WTC11 (cell line): Measurements from ENCODE around the gene TRIM25. TPM values are rescaled to one million over a fixed set of nuclear protein-coding genes. Genes with fewer than 3 reads are reported as not detected.

Experiments
- ATAC-seq: fragments of 200-7000 bp; cut with Tn5 transposase; 2 replicates; pipeline ENCODE4 v1.10.0; 2021; ENCODE audit warnings: mild to moderate bottlenecking, moderate library complexity
- CTCF ChIA-PET: fragments of 300-600 bp; sonication (Branson Sonifier 250); formaldehyde crosslinking; loops from one replicate; lab custom pipeline; 2021; ENCODE audit warnings: antibody characterized with exemption; lab: Charles Lee
- POLR2A ChIA-PET: fragments of 350-600 bp; sonication (Branson Sonifier 250); formaldehyde crosslinking; loops from one replicate; lab custom pipeline; 2021; ENCODE audit warnings: antibody characterized with exemption; lab: Charles Lee
- DNase-seq: peaks from one replicate; pipeline ENCODE4 v3.0.0; 2021; ENCODE audit warnings: low spot score
- H3K27ac Mint-ChIP-seq: 2 replicates; pipeline ENCODE4 v1.8.0; 2021; ENCODE audit warnings: mixed read lengths
- H3K27me3 Mint-ChIP-seq: 2 replicates; pipeline ENCODE4 v1.8.0; 2021; ENCODE audit warnings: low read depth, mild to moderate bottlenecking, moderate library complexity, mixed read lengths
- H3K36me3 Mint-ChIP-seq: 2 replicates; pipeline ENCODE4 v1.8.0; 2021; ENCODE audit warnings: mixed read lengths
- H3K4me1 Mint-ChIP-seq: 2 replicates; pipeline ENCODE4 v1.8.0; 2022; ENCODE audit warnings: mixed read lengths
- H3K4me3 Mint-ChIP-seq: 2 replicates; pipeline ENCODE4 v1.8.0; 2021; ENCODE audit warnings: mild to moderate bottlenecking, moderate library complexity, mixed read lengths
- H3K9me3 Mint-ChIP-seq: 2 replicates; pipeline ENCODE4 v1.8.0; 2021; ENCODE audit warnings: mixed read lengths
- ATF1 ChIP-seq: sonication (generic); formaldehyde crosslinking; IDR thresholded peaks from 2 replicates; pipeline ENCODE4 v1.8.1; 2023; ENCODE audit warnings: mild to moderate bottlenecking, moderate library complexity, missing genetic modification reagents
- CREB1 ChIP-seq: sonication (generic); formaldehyde crosslinking; IDR thresholded peaks from 2 replicates; pipeline ENCODE4 v1.8.0; 2023; ENCODE audit warnings: mild to moderate bottlenecking, missing genetic modification reagents
- EMX1 ChIP-seq: fragments of 250-450 bp; sonication (Bioruptor Pico); IDR thresholded peaks from 2 replicates; pipeline ENCODE4 v1.8.0; 2021; ENCODE audit warnings: mild to moderate bottlenecking
- ETV6 ChIP-seq: sonication (generic); formaldehyde crosslinking; IDR thresholded peaks from 2 replicates; pipeline ENCODE4 v1.8.1; 2022; ENCODE audit warnings: mild to moderate bottlenecking, missing genetic modification reagents
- FOXJ3 ChIP-seq: sonication (generic); formaldehyde crosslinking; IDR thresholded peaks from 2 replicates; pipeline ENCODE4 v1.9.0; 2021; ENCODE audit warnings: missing genetic modification reagents, mild to moderate bottlenecking, borderline replicate concordance
- GABPB1 ChIP-seq: sonication (generic); formaldehyde crosslinking; IDR thresholded peaks from 2 replicates; pipeline ENCODE4 v1.8.1; 2023; ENCODE audit warnings: mild to moderate bottlenecking, missing genetic modification reagents
- JUN ChIP-seq: sonication (generic); formaldehyde crosslinking; IDR thresholded peaks from 2 replicates; pipeline ENCODE4 v1.8.0; 2023; ENCODE audit warnings: mild to moderate bottlenecking, missing genetic modification reagents
- MYBL2 ChIP-seq: sonication (generic); formaldehyde crosslinking; IDR thresholded peaks from 2 replicates; pipeline ENCODE4 v1.8.1; 2023; ENCODE audit warnings: mild to moderate bottlenecking, moderate library complexity, missing genetic modification reagents
- NFYB ChIP-seq: sonication (generic); formaldehyde crosslinking; conservative IDR thresholded peaks from 2 replicates; pipeline ENCODE4 v1.8.0; 2022; ENCODE audit warnings: low read depth, missing genetic modification reagents
- NR1H2 ChIP-seq: sonication (generic); formaldehyde crosslinking; IDR thresholded peaks from 2 replicates; pipeline ENCODE4 v1.9.0; 2021; ENCODE audit warnings: mild to moderate bottlenecking, moderate library complexity, missing genetic modification reagents
- ZNF138 ChIP-seq: sonication (generic); formaldehyde crosslinking; conservative IDR thresholded peaks from 2 replicates; pipeline ENCODE4 v1.8.1; 2022; ENCODE audit warnings: mild to moderate bottlenecking, moderate library complexity, missing genetic modification reagents
- ZNF416 ChIP-seq: fragments of 250-450 bp; sonication (Bioruptor Pico); IDR thresholded peaks from 2 replicates; pipeline ENCODE4 v1.9.0; 2021; ENCODE audit warnings: mild to moderate bottlenecking, inconsistent platforms
- ZNF423 ChIP-seq: fragments of 250-450 bp; sonication (Bioruptor Pico); IDR thresholded peaks from 2 replicates; pipeline ENCODE4 v2.1.2; 2022; ENCODE audit warnings: mild to moderate bottlenecking, moderate library complexity
- total RNA-seq: library from RNA; stranded (reverse); gene quantifications from 3 replicates; pipeline ENCODE4 v1.2.3, GENCODE V29; 2021
- TF ChIP-seq, protein P1 (sequence below): sonication (generic); formaldehyde crosslinking; IDR thresholded peaks from 2 replicates; pipeline ENCODE4 v1.8.0; 2023; ENCODE audit warnings: missing genetic modification reagents, mild to moderate bottlenecking, borderline replicate concordance
- TF ChIP-seq, protein P2 (sequence below): sonication (generic); formaldehyde crosslinking; conservative IDR thresholded peaks from 2 replicates; pipeline ENCODE4 v1.8.1; 2023; ENCODE audit warnings: mild to moderate bottlenecking, low read depth, missing genetic modification reagents, moderate library complexity
- TF ChIP-seq, protein P3 (sequence below): sonication (generic); formaldehyde crosslinking; conservative IDR thresholded peaks from 2 replicates; pipeline ENCODE4 v1.8.1; 2022; ENCODE audit warnings: mild to moderate bottlenecking, missing genetic modification reagents
- TF ChIP-seq, protein P4 (sequence below): fragments of 250-450 bp; sonication (Bioruptor Pico); IDR thresholded peaks from 2 replicates; pipeline ENCODE4 v1.9.0; 2021; ENCODE audit warnings: mild to moderate bottlenecking
- TF ChIP-seq, protein P5 (sequence below): sonication (generic); formaldehyde crosslinking; IDR thresholded peaks from 2 replicates; pipeline ENCODE4 v1.8.0; 2022; ENCODE audit warnings: missing genetic modification reagents
- TF ChIP-seq, protein P6 (sequence below): sonication (generic); formaldehyde crosslinking; IDR thresholded peaks from 2 replicates; pipeline ENCODE4 v1.8.1; 2022; ENCODE audit warnings: low read depth, missing genetic modification reagents, borderline replicate concordance
- TF ChIP-seq, protein P7 (sequence below): sonication (generic); formaldehyde crosslinking; IDR thresholded peaks from 2 replicates; pipeline ENCODE4 v1.8.0; 2023; ENCODE audit warnings: mild to moderate bottlenecking, missing genetic modification reagents

The TRIM25 gene
- total RNA-seq, 1 experiment from 2014 or later, result 49.0 TPM

DNA sequence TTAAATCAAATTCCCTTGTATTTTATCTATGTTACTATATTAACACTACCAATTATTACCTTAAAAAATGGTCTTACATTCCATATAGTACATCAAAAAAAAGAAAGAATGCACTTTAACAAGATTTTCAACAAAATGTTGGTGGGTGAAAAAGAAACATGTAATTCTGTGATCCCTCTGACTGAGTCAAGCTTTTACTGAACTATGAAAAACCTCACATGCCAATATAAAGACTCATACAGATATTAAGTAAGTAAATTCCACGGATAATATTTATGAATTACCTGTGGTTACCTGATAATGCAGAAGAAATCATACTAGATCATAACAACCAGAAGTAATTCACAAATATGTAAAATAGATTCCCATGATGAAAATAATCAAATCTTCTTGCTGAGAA, 34.6 kb upstream of the TRIM25 start:
- CTCF ChIA-PET, result no interaction called here

More for the DNA sequence above, 34.6 kb upstream of the TRIM25 start:
- no peaks in the 10 kb centered on the region for H3K4me1 Mint-ChIP-seq
- no peak for ATAC-seq
- no peaks in the 10 kb centered on the region for H3K27me3 Mint-ChIP-seq
- DNase-seq, result no peak
- TF ChIP-seq, protein P1, sequence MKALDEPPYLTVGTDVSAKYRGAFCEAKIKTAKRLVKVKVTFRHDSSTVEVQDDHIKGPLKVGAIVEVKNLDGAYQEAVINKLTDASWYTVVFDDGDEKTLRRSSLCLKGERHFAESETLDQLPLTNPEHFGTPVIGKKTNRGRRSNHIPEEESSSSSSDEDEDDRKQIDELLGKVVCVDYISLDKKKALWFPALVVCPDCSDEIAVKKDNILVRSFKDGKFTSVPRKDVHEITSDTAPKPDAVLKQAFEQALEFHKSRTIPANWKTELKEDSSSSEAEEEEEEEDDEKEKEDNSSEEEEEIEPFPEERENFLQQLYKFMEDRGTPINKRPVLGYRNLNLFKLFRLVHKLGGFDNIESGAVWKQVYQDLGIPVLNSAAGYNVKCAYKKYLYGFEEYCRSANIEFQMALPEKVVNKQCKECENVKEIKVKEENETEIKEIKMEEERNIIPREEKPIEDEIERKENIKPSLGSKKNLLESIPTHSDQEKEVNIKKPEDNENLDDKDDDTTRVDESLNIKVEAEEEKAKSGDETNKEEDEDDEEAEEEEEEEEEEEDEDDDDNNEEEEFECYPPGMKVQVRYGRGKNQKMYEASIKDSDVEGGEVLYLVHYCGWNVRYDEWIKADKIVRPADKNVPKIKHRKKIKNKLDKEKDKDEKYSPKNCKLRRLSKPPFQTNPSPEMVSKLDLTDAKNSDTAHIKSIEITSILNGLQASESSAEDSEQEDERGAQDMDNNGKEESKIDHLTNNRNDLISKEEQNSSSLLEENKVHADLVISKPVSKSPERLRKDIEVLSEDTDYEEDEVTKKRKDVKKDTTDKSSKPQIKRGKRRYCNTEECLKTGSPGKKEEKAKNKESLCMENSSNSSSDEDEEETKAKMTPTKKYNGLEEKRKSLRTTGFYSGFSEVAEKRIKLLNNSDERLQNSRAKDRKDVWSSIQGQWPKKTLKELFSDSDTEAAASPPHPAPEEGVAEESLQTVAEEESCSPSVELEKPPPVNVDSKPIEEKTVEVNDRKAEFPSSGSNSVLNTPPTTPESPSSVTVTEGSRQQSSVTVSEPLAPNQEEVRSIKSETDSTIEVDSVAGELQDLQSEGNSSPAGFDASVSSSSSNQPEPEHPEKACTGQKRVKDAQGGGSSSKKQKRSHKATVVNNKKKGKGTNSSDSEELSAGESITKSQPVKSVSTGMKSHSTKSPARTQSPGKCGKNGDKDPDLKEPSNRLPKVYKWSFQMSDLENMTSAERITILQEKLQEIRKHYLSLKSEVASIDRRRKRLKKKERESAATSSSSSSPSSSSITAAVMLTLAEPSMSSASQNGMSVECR (CRISPR knock-in tag), result no peak
- TF ChIP-seq, protein P2, sequence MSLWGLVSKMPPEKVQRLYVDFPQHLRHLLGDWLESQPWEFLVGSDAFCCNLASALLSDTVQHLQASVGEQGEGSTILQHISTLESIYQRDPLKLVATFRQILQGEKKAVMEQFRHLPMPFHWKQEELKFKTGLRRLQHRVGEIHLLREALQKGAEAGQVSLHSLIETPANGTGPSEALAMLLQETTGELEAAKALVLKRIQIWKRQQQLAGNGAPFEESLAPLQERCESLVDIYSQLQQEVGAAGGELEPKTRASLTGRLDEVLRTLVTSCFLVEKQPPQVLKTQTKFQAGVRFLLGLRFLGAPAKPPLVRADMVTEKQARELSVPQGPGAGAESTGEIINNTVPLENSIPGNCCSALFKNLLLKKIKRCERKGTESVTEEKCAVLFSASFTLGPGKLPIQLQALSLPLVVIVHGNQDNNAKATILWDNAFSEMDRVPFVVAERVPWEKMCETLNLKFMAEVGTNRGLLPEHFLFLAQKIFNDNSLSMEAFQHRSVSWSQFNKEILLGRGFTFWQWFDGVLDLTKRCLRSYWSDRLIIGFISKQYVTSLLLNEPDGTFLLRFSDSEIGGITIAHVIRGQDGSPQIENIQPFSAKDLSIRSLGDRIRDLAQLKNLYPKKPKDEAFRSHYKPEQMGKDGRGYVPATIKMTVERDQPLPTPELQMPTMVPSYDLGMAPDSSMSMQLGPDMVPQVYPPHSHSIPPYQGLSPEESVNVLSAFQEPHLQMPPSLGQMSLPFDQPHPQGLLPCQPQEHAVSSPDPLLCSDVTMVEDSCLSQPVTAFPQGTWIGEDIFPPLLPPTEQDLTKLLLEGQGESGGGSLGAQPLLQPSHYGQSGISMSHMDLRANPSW (CRISPR knock-in tag), result no peak
- TF ChIP-seq ATF1 (CRISPR knock-in tag) (no peak), CREB1 (CRISPR knock-in tag) (no peak), ZNF416 (CRISPR knock-in tag) (no peak), ZNF138 (CRISPR knock-in tag) (no peak), FOXJ3 (CRISPR knock-in tag) (no peak), MYBL2 (CRISPR knock-in tag) (no peak), ETV6 (no peak), EMX1 (CRISPR knock-in tag) (no peak), ZNF423 (CRISPR knock-in tag) (no peak), GABPB1 (no peak), NFYB (no peak), JUN (CRISPR knock-in tag) (no peak), NR1H2 (CRISPR knock-in tag) (no peak)
- TF ChIP-seq, protein P3, sequence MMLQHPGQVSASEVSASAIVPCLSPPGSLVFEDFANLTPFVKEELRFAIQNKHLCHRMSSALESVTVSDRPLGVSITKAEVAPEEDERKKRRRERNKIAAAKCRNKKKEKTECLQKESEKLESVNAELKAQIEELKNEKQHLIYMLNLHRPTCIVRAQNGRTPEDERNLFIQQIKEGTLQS (CRISPR knock-in tag), result no peak
- TF ChIP-seq, protein P4, sequence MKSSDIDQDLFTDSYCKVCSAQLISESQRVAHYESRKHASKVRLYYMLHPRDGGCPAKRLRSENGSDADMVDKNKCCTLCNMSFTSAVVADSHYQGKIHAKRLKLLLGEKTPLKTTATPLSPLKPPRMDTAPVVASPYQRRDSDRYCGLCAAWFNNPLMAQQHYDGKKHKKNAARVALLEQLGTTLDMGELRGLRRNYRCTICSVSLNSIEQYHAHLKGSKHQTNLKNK (CRISPR knock-in tag), result no peak
- TF ChIP-seq, protein P5, sequence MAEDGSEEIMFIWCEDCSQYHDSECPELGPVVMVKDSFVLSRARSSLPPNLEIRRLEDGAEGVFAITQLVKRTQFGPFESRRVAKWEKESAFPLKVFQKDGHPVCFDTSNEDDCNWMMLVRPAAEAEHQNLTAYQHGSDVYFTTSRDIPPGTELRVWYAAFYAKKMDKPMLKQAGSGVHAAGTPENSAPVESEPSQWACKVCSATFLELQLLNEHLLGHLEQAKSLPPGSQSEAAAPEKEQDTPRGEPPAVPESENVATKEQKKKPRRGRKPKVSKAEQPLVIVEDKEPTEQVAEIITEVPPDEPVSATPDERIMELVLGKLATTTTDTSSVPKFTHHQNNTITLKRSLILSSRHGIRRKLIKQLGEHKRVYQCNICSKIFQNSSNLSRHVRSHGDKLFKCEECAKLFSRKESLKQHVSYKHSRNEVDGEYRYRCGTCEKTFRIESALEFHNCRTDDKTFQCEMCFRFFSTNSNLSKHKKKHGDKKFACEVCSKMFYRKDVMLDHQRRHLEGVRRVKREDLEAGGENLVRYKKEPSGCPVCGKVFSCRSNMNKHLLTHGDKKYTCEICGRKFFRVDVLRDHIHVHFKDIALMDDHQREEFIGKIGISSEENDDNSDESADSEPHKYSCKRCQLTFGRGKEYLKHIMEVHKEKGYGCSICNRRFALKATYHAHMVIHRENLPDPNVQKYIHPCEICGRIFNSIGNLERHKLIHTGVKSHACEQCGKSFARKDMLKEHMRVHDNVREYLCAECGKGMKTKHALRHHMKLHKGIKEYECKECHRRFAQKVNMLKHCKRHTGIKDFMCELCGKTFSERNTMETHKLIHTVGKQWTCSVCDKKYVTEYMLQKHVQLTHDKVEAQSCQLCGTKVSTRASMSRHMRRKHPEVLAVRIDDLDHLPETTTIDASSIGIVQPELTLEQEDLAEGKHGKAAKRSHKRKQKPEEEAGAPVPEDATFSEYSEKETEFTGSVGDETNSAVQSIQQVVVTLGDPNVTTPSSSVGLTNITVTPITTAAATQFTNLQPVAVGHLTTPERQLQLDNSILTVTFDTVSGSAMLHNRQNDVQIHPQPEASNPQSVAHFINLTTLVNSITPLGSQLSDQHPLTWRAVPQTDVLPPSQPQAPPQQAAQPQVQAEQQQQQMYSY (CRISPR knock-in tag), result no peak
- TF ChIP-seq, protein P6, sequence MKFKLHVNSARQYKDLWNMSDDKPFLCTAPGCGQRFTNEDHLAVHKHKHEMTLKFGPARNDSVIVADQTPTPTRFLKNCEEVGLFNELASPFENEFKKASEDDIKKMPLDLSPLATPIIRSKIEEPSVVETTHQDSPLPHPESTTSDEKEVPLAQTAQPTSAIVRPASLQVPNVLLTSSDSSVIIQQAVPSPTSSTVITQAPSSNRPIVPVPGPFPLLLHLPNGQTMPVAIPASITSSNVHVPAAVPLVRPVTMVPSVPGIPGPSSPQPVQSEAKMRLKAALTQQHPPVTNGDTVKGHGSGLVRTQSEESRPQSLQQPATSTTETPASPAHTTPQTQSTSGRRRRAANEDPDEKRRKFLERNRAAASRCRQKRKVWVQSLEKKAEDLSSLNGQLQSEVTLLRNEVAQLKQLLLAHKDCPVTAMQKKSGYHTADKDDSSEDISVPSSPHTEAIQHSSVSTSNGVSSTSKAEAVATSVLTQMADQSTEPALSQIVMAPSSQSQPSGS (CRISPR knock-in tag), result no peak
- TF ChIP-seq, protein P7, sequence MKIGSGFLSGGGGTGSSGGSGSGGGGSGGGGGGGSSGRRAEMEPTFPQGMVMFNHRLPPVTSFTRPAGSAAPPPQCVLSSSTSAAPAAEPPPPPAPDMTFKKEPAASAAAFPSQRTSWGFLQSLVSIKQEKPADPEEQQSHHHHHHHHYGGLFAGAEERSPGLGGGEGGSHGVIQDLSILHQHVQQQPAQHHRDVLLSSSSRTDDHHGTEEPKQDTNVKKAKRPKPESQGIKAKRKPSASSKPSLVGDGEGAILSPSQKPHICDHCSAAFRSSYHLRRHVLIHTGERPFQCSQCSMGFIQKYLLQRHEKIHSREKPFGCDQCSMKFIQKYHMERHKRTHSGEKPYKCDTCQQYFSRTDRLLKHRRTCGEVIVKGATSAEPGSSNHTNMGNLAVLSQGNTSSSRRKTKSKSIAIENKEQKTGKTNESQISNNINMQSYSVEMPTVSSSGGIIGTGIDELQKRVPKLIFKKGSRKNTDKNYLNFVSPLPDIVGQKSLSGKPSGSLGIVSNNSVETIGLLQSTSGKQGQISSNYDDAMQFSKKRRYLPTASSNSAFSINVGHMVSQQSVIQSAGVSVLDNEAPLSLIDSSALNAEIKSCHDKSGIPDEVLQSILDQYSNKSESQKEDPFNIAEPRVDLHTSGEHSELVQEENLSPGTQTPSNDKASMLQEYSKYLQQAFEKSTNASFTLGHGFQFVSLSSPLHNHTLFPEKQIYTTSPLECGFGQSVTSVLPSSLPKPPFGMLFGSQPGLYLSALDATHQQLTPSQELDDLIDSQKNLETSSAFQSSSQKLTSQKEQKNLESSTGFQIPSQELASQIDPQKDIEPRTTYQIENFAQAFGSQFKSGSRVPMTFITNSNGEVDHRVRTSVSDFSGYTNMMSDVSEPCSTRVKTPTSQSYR (CRISPR knock-in tag), result no peak
- no peak overlapping the region for H3K27ac Mint-ChIP-seq
- H3K36me3 Mint-ChIP-seq, result peaks cover 59% of the 10 kb centered on the region
- H3K4me3 Mint-ChIP-seq, result no peak overlapping the region
- POLR2A ChIA-PET, result no interaction called here
- H3K9me3 Mint-ChIP-seq, result no peaks in the 10 kb centered on the region
